ENCODE measurements around the gene B3GNT5.
A peak's percentile ranks its signal among the peaks of the same experiment; 100 is the strongest.

DNA sequence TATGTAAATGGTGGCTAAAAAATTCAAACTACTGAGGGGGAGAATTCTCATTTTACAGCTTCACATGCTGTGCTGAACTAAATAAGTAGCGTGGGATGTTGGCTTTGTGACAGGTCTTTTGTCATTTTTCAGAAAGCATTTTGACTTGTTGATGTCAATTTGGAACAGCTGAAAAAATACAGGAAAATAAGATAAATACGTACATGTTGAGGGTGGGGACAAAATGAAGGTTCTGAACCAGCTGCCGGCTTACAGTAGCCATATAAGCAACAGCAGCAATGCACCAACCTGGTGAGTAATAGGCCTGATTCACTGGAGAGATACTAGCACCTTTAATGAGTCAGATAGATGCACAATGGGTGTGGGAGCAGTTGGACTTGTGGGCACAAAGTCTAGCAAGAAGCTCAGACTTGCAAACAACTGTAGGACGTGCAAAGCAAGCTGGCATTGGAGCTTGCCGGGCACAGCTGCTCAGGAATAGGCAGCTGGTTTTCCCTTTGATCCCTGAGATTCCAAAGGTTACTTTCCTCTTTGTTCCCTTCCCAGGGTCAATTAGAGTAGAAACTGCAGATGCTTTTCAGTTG, 12.9 kb downstream of the B3GNT5 start:
- peak in 1 of 4 donors; percentile 7 for TF ChIP-seq POLR2A (IDR thresholded peaks at IDR 0.05)
- TF ChIP-seq, protein P1, sequence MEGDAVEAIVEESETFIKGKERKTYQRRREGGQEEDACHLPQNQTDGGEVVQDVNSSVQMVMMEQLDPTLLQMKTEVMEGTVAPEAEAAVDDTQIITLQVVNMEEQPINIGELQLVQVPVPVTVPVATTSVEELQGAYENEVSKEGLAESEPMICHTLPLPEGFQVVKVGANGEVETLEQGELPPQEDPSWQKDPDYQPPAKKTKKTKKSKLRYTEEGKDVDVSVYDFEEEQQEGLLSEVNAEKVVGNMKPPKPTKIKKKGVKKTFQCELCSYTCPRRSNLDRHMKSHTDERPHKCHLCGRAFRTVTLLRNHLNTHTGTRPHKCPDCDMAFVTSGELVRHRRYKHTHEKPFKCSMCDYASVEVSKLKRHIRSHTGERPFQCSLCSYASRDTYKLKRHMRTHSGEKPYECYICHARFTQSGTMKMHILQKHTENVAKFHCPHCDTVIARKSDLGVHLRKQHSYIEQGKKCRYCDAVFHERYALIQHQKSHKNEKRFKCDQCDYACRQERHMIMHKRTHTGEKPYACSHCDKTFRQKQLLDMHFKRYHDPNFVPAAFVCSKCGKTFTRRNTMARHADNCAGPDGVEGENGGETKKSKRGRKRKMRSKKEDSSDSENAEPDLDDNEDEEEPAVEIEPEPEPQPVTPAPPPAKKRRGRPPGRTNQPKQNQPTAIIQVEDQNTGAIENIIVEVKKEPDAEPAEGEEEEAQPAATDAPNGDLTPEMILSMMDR (IDR thresholded peaks at IDR 0.05), result no peak

Measured in esophagus squamous epithelium (tissue), 4 donors.